ENCODE data around the gene SVBP.
A peak's percentile ranks its signal among the peaks of the same experiment; 100 is the strongest.
"Not testable (repeated sequence)": the region's sequence is repeated elsewhere in the genome, so short reads cannot be mapped to it uniquely, and the experiment has no call there.

Gene SVBP

GRCh38 chr1:42816585-42817439, at the start of gene SVBP, which contains the start of gene ERMAP:
Gene SVBP, minus strand, starts transcription at chr1:42817397. Its CDS starts 853 bp downstream, at chr1:42816544.
Gene ERMAP, plus strand, starts transcription at chr1:42817122. Its CDS starts 13,327 bp downstream, at chr1:42830449.
- peak within 1 kb of the TSS; percentile 82 for H3K4me3 Mint-ChIP-seq
- ATAC-seq (replicated peaks; ENCODE audit: extremely low read depth, poor library complexity, severe bottlenecking) = peak; percentile 79

GRCh38 chr1:42866549-42866948, 49.4 kb upstream of the SVBP start:
- no peak for ATAC-seq (replicated peaks; ENCODE audit: extremely low read depth, poor library complexity, severe bottlenecking)
- Mint-ChIP-seq H3K4me3 (no peak overlapping the region), H3K27me3 (peaks cover 35% of the 10 kb centered on the region), H3K27ac (ENCODE audit: low read depth) (no peak overlapping the region), H3K36me3 (ENCODE audit: insufficient read depth) (no peaks in the 10 kb centered on the region), H3K9me3 (no peaks in the 10 kb centered on the region), H3K4me1 (no peaks in the 10 kb centered on the region)
- DNase-seq (ENCODE audit: low spot score in 2 of 2) = no peak

More at GRCh38 chr1:42816585-42817439, at the start of gene SVBP, which contains the start of gene ERMAP:
- Mint-ChIP-seq H3K9me3 (no peaks in the 10 kb centered on the region), H3K4me1 (peaks cover 22% of the 10 kb centered on the region), H3K27me3 (no peaks in the 10 kb centered on the region), H3K27ac (ENCODE audit: low read depth) (peak within 1 kb of the TSS; percentile 83), H3K36me3 (ENCODE audit: insufficient read depth) (peaks cover 6% of the 10 kb centered on the region)
- DNase-seq (ENCODE audit: low spot score in 2 of 2) = peak; percentile 81 to 86

DNA sequence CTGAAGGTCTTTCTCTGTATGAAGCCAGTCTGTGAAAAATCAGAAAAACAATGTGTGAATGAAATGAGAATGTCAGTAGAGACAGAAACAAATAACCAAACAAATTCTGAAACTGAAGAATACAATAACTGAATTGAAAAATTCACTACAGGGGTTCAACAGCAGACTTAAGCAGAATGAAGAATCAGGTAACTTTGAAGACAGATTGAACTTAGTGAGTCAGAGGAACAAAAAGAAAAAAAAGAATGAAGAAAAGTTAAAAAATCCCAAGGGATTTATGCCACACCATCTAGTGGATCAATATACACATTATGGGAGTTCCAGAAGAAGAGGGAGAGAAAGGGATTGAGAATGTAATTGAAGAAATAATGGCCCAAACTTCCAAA, 43.8 kb upstream of the SVBP start:
- Mint-ChIP-seq H3K36me3 (ENCODE audit: insufficient read depth) (no peaks in the 10 kb centered on the region), H3K9me3 (peaks cover 10% of the 10 kb centered on the region), H3K27me3 (peaks cover 47% of the 10 kb centered on the region), H3K4me3 (no peak overlapping the region), H3K27ac (ENCODE audit: low read depth) (no peak overlapping the region), H3K4me1 (no peaks in the 10 kb centered on the region)
- no peak for ATAC-seq (replicated peaks; ENCODE audit: extremely low read depth, poor library complexity, severe bottlenecking)
- DNase-seq (ENCODE audit: low spot score in 2 of 2) = no peak

GRCh38 chr1:42860339-42861013, 43.3 kb upstream of the SVBP start:
- peaks cover 10% of the 10 kb centered on the region for H3K9me3 Mint-ChIP-seq
- H3K4me1 Mint-ChIP-seq = no peaks in the 10 kb centered on the region
- no peak overlapping the region for H3K4me3 Mint-ChIP-seq
- no peak for ATAC-seq (replicated peaks; ENCODE audit: extremely low read depth, poor library complexity, severe bottlenecking)
- no peak for DNase-seq (ENCODE audit: low spot score in 2 of 2)
- H3K27ac Mint-ChIP-seq (ENCODE audit: low read depth) = no peak overlapping the region
- peaks cover 42% of the 10 kb centered on the region for H3K27me3 Mint-ChIP-seq
- H3K36me3 Mint-ChIP-seq (ENCODE audit: insufficient read depth) = no peaks in the 10 kb centered on the region

DNA sequence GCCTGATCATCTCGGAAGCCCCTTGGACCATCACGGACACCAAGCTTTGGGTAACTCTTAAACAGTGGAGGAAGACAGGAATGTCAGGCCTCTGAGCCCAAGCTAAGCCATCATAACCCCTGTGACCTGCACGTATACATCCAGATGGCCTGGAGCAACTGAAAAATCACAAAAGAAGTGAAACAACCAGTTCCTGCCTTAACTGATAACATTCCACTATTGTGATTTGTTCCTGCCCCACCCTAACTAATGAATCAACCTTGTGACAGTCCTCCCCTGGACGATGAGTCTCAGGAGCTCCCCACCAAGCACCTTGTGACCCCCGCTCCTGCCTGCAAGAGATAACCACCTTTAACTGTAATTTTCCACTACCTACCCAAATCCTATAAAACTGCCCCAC, 42.2 kb upstream of the SVBP start:
- H3K27ac Mint-ChIP-seq (ENCODE audit: low read depth); H3K4me1 Mint-ChIP-seq; ATAC-seq (replicated peaks; ENCODE audit: extremely low read depth, poor library complexity, severe bottlenecking); H3K36me3 Mint-ChIP-seq (ENCODE audit: insufficient read depth); DNase-seq (ENCODE audit: low spot score in 2 of 2); H3K4me3 Mint-ChIP-seq: not testable (repeated sequence)
- Mint-ChIP-seq H3K9me3 (peaks cover 10% of the 10 kb centered on the region), H3K27me3 (peaks cover 38% of the 10 kb centered on the region)

GRCh38 chr1:42856554-42856953, 39.4 kb upstream of the SVBP start:
- H3K4me1 Mint-ChIP-seq; H3K36me3 Mint-ChIP-seq (ENCODE audit: insufficient read depth): not testable (repeated sequence)
- H3K9me3 Mint-ChIP-seq = peaks cover 10% of the 10 kb centered on the region

DNA sequence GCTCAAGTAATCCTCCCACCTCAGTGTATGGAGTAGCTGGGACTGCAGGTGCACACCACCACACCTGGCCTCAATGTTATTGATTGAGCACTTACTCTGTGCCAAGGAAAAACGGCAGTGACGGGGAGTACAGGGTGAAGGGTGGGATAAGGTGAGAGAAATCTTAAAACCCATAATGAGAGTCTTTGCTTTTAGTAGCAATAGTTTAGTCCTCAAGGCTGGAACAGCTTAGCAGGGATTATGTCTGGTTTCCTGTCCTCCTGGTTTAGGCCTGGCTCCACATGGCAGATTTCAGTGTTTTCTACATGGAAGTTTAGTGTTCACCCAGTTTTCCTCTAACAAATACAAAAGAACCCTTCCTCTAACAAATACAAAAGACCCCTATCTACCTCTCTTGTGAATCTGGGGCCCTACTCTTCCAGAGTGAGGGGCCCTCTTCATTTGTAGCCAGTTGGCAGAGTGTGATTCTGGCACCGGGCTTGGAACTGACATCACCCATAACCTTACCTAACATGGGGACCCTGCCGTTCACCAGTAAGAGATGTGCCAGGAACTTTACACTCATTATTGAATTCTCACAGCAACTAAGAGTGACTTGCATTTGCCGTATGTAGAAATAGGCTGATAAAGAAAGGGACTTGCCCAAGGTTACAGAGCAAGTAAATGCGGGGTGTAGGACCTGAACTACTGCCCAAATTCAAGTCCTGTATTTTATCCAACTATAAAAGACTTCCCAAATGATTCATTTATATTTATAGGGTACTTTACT, 36.1 kb upstream of the SVBP start:
- no peaks in the 10 kb centered on the region for H3K27me3 Mint-ChIP-seq
- H3K4me1 Mint-ChIP-seq = peaks cover 10% of the 10 kb centered on the region
- H3K9me3 Mint-ChIP-seq = no peaks in the 10 kb centered on the region
- no peak overlapping the region for H3K27ac Mint-ChIP-seq (ENCODE audit: low read depth)
- H3K36me3 Mint-ChIP-seq (ENCODE audit: insufficient read depth) = peaks cover 2% of the 10 kb centered on the region
- ATAC-seq (replicated peaks; ENCODE audit: extremely low read depth, poor library complexity, severe bottlenecking) = no peak
- no peak overlapping the region for H3K4me3 Mint-ChIP-seq
- no peak for DNase-seq (ENCODE audit: low spot score in 2 of 2)

More at GRCh38 chr1:42856554-42856953, 39.4 kb upstream of the SVBP start:
- not testable (repeated sequence) for H3K27ac Mint-ChIP-seq (ENCODE audit: low read depth); H3K4me3 Mint-ChIP-seq; ATAC-seq (replicated peaks; ENCODE audit: extremely low read depth, poor library complexity, severe bottlenecking); DNase-seq (ENCODE audit: low spot score in 2 of 2)
- peaks cover 24% of the 10 kb centered on the region for H3K27me3 Mint-ChIP-seq

DNA sequence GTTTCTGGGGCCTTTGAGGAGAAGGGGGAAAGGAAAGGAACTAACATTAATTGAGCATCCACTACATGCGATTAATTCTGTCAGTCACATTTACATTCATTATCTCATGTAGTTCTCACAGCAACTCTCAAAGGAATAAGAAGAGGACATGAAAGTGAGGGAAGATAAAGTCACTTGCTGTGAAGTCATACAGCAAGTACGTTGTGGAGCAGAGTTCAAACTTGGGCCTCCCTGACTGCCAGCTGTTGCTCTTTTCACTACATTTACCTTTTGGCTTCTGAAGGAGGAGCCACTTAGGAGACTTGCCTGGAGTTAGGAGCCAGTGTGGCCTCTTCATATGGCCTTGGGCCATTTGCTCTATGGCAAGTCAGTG, 35.4 kb upstream of the SVBP start:
- Mint-ChIP-seq H3K4me3 (no peak overlapping the region), H3K27me3 (no peaks in the 10 kb centered on the region), H3K4me1 (peaks cover 18% of the 10 kb centered on the region), H3K36me3 (ENCODE audit: insufficient read depth) (peaks cover 2% of the 10 kb centered on the region), H3K27ac (ENCODE audit: low read depth) (no peak overlapping the region), H3K9me3 (no peaks in the 10 kb centered on the region)
- no peak for ATAC-seq (replicated peaks; ENCODE audit: extremely low read depth, poor library complexity, severe bottlenecking)
- DNase-seq (ENCODE audit: low spot score in 2 of 2) = no peak

GRCh38 chr1:42851960-42852607, 34.9 kb upstream of the SVBP start:
- Mint-ChIP-seq H3K4me3 (no peak overlapping the region), H3K4me1 (peaks cover 23% of the 10 kb centered on the region), H3K36me3 (ENCODE audit: insufficient read depth) (peaks cover 2% of the 10 kb centered on the region), H3K27ac (ENCODE audit: low read depth) (no peak overlapping the region), H3K27me3 (no peaks in the 10 kb centered on the region), H3K9me3 (no peaks in the 10 kb centered on the region)
- DNase-seq (ENCODE audit: low spot score in 2 of 2) (no peak), ATAC-seq (replicated peaks; ENCODE audit: extremely low read depth, poor library complexity, severe bottlenecking) (no peak)

GRCh38 chr1:42851420-42851819, 34.2 kb upstream of the SVBP start:
- peaks cover 26% of the 10 kb centered on the region for H3K4me1 Mint-ChIP-seq
- H3K36me3 Mint-ChIP-seq (ENCODE audit: insufficient read depth) = peaks cover 2% of the 10 kb centered on the region
- no peak for ATAC-seq (replicated peaks; ENCODE audit: extremely low read depth, poor library complexity, severe bottlenecking)
- no peak overlapping the region for H3K27ac Mint-ChIP-seq (ENCODE audit: low read depth)
- no peaks in the 10 kb centered on the region for H3K27me3 Mint-ChIP-seq
- no peak for DNase-seq (ENCODE audit: low spot score in 2 of 2)
- H3K9me3 Mint-ChIP-seq = no peaks in the 10 kb centered on the region
- H3K4me3 Mint-ChIP-seq = no peak overlapping the region

- Mint-ChIP-seq H3K27me3 (no peaks in the 10 kb centered on the region), H3K27ac (ENCODE audit: low read depth) (no peak overlapping the region), H3K36me3 (ENCODE audit: insufficient read depth) (peaks cover 2% of the 10 kb centered on the region), H3K4me1 (peaks cover 26% of the 10 kb centered on the region), H3K4me3 (no peak overlapping the region), H3K9me3 (no peaks in the 10 kb centered on the region)
- DNase-seq (ENCODE audit: low spot score in 2 of 2) = no peak
- ATAC-seq (replicated peaks; ENCODE audit: extremely low read depth, poor library complexity, severe bottlenecking) = no peak
These were observed 32.7 kb upstream of the SVBP start for GRCh38 chr1:42849944-42850343.

Measured in central memory CD8-positive, alpha-beta T cell (primary cell).